Measurements from ENCODE around the gene UTS2B.

- no peak for TF ChIP-seq CTCF (conservative IDR thresholded peaks at IDR 0.05; ENCODE audit: low read depth, low read length)
- TF ChIP-seq EZH2 (IDR thresholded peaks at IDR 0.05; ENCODE audit: borderline replicate concordance, low read depth, low read length, poor library complexity, severe bottlenecking): no peak
These were observed 16.1 kb downstream of the UTS2B start for GRCh38 chr3:191314109-191314728.

Data from A673 (cell line).